Suppressor macrophage treated with lipopolysaccharide for 1 hour (primary cell): ENCODE results near the gene ZNF554.

Experiments
- DNase-seq, 3 donors: peaks; one replicate each; pipeline ENCODE4 v3.0.0-alpha.2; 2020 to 2022

Gene ZNF554

GRCh38 chr19:2834294-2834871, 14.7 kb downstream of the ZNF554 start:
- peak in 1 of 3 donors; percentile 16 for DNase-seq

- DNase-seq, result no peak
Measured at GRCh38 chr19:2837430-2837829, 17.8 kb downstream of the ZNF554 start.

GRCh38 chr19:2840794-2841791, 21.4 kb downstream of the ZNF554 start, which contains the start of gene ZNF555:
ZNF555 (plus strand) TSS chr19:2841475; CDS start chr19:2841573, 98 bp downstream.
- DNase-seq, result peak; percentile 99 to 100 (median 99)

- DNase-seq, result peak in 1 of 3 donors; percentile 37
Measured at GRCh38 chr19:2841855-2842574, 22.3 kb downstream of the ZNF554 start.

GRCh38 chr19:2845107-2845506, 25.4 kb downstream of the ZNF554 start:
- DNase-seq, result no peak

GRCh38 chr19:2846180-2846894, 26.7 kb downstream of the ZNF554 start:
- DNase-seq, result no peak

- DNase-seq, result no peak
Measured at GRCh38 chr19:2847507-2847906, 27.8 kb downstream of the ZNF554 start.

GRCh38 chr19:2848616-2849015, 28.9 kb downstream of the ZNF554 start:
- no peak for DNase-seq

GRCh38 chr19:2850256-2850925, 30.7 kb downstream of the ZNF554 start:
- DNase-seq, result no peak

GRCh38 chr19:2852598-2852997, 32.9 kb downstream of the ZNF554 start:
- DNase-seq, result no peak

- no peak for DNase-seq
Measured at GRCh38 chr19:2853015-2853606, 33.4 kb downstream of the ZNF554 start.

- DNase-seq, result no peak
Measured at GRCh38 chr19:2854849-2855248, 35.2 kb downstream of the ZNF554 start.

GRCh38 chr19:2856457-2857050, 36.9 kb downstream of the ZNF554 start:
- DNase-seq, result no peak

GRCh38 chr19:2858864-2859263, 39.2 kb downstream of the ZNF554 start:
- DNase-seq, result no peak

GRCh38 chr19:2863816-2864215, 44.1 kb downstream of the ZNF554 start:
- DNase-seq, result no peak

GRCh38 chr19:2865334-2866100, 45.8 kb downstream of the ZNF554 start:
- no peak for DNase-seq

- no peak for DNase-seq
Measured at GRCh38 chr19:2866495-2867024, 46.9 kb downstream of the ZNF554 start.

GRCh38 chr19:2867025-2867991, 47.6 kb downstream of the ZNF554 start, which contains the start of gene ZNF556:
ZNF556 (plus strand) TSS chr19:2867335; CDS start chr19:2867422, 87 bp downstream.
- DNase-seq, result peak in 1 of 3 donors; percentile 2

- DNase-seq, result peak; percentile 14 to 24 (median 18)
Measured at GRCh38 chr19:2869618-2870017, 50.0 kb downstream of the ZNF554 start.
